Pancreas (tissue), 10 donors: ENCODE results near the gene ADAMTS9. TPM values are rescaled to one million over a fixed set of nuclear protein-coding genes. Genes with fewer than 3 reads are reported as not detected.

Source experiments
- ATAC-seq, 4 donors: fragments of 200-7000 bp; cut with Tn5 transposase; one replicate each; pipeline versions ENCODE4 v1.8.0 to v1.9.1; 2020; ENCODE audit warnings: mild to moderate bottlenecking in 4 of 4, moderate library complexity in 4 of 4
- DNase-seq, 6 donors: peaks; one replicate each; pipeline ENCODE4 v3.0.0-alpha.2; 2020
- FAIRE-seq: peaks from 2 replicates; lab custom pipeline; 2012; peaks lifted over from hg19 to GRCh38; lab: Jason Lieb, UNC
- H3K27ac ChIP-seq, 4 donors: fragments of 200-600 bp; sonication (generic); 1 replicate in 3 of 4; 2 replicates in 1 of 4; pipeline versions ENCODE4 v1.5.0 to v1.8.0; 2020
- H3K27me3 ChIP-seq, 4 donors: fragments of 200-600 bp; one replicate each; pipeline ENCODE4 v1.8.0; 2021
- H3K36me3 ChIP-seq, 3 donors: fragments of 200-600 bp; sonication (generic) in 1 of 3; one replicate each; pipeline versions ENCODE4 v1.5.0 to v1.8.0; 2020 to 2021
- H3K4me1 ChIP-seq, 3 donors: fragments of 200-600 bp; one replicate each; pipeline ENCODE4 v1.8.0; 2021
- H3K4me3 ChIP-seq, 4 donors: fragments of 200-600 bp; sonication (generic) in 2 of 4; one replicate each; pipeline versions ENCODE4 v1.5.0 to v1.8.0; 2020 to 2021
- H3K9me3 ChIP-seq, 4 donors: fragments of 200-600 bp; one replicate each; pipeline ENCODE4 v1.8.0; 2021
- WGBS, 2 donors: extraction: QIAGEN DNeasy Blood & Tissue Kit; methylation state at CpG; one replicate each; pipeline ENCODE4 v1.1.7; 2013; 5-methylcytosine and 5-hydroxymethylcytosine counted together
- intact Hi-C, 3 donors: fragments of 100-400 bp; cut with DNase I; formaldehyde crosslinking; loops; one replicate each; pipeline versions ENCODE4 v1.11.1 to v1.14.2; 2022
- polyA plus RNA-seq, 2 donors: library from polyadenylated mRNA; stranded (reverse); fragments of 200-250 nt; gene quantifications; one replicate each; pipeline ENCODE4 v1.2.3, GENCODE V29; 2013
- total RNA-seq, 6 donors: library from RNA; stranded (reverse); fragmentation: NEBNext Ultra II Directional in 4 of 6; extraction: Animal tissue kit (Norgen Biotek cat#: 25700) in 4 of 6; gene quantifications; one replicate each; pipeline versions ENCODE4 v1.2.1 to v1.2.4, GENCODE V29; 2021 to 2023
- TF ChIP-seq, protein P1 (sequence below), 4 donors: fragments of 200-600 bp; sonication (generic) in 3 of 4; IDR thresholded peaks; one replicate each; pipeline versions ENCODE4 v1.5.0 to v1.8.0; 2021; ENCODE audit warnings: antibody characterized with exemption in 4 of 4
- donor health status: healthy with polysubstance abuse.
- donor health status: DM: no; HTN: no; CAD: no; lungs with moderate emphysema.
- donor health status: DM: no; HTN: no; CAD: no.
- donor health status: control.
- donor health status: control.
- donor health status: Bipolar disorder and iron deficiency.
- donor health status: DM: yes; HTN: yes; CAD: no.
- donor health status: DM: no; HTN: no; CAD: no.
- donor health status: DM: no; HTN: no; CAD: no.
- donor health status: DM: yes; HTN: yes; CAD: no.

ADAMTS9 gene
- total and polyA plus RNA-seq, 8 donors: 11.4 to 34.7 (median 16.2) TPM

GRCh38 chr3:64685800-64686445, 1.9 kb downstream of the ADAMTS9 start:
- ATAC-seq: peak; percentile 78 to 86 (median 85)
- Histone ChIP-seq H3K27me3 (no peaks in the 10 kb centered on the region), H3K36me3 (no peaks in the 10 kb centered on the region), H3K27ac (peak overlapping the region; percentile 45 to 88 (median 80)), H3K4me3 (peak overlapping the region; percentile 31 to 53 (median 42)), H3K9me3 (no peaks in the 10 kb centered on the region), H3K4me1 (no peaks in the 10 kb centered on the region)
- TF ChIP-seq, protein P1, sequence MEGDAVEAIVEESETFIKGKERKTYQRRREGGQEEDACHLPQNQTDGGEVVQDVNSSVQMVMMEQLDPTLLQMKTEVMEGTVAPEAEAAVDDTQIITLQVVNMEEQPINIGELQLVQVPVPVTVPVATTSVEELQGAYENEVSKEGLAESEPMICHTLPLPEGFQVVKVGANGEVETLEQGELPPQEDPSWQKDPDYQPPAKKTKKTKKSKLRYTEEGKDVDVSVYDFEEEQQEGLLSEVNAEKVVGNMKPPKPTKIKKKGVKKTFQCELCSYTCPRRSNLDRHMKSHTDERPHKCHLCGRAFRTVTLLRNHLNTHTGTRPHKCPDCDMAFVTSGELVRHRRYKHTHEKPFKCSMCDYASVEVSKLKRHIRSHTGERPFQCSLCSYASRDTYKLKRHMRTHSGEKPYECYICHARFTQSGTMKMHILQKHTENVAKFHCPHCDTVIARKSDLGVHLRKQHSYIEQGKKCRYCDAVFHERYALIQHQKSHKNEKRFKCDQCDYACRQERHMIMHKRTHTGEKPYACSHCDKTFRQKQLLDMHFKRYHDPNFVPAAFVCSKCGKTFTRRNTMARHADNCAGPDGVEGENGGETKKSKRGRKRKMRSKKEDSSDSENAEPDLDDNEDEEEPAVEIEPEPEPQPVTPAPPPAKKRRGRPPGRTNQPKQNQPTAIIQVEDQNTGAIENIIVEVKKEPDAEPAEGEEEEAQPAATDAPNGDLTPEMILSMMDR (IDR thresholded peaks at IDR 0.05): no peak
- peak; percentile 71 to 88 (median 80) for DNase-seq
- WGBS, 2 donors: 1% methylated on average over 42 of the region's 42 CpGs
- intact Hi-C loops: no loop called here
- no peak for FAIRE-seq

GRCh38 chr3:64685331-64685799, 2.4 kb downstream of the ADAMTS9 start:
- Histone ChIP-seq H3K4me1 (no peaks in the 10 kb centered on the region), H3K9me3 (no peaks in the 10 kb centered on the region), H3K36me3 (no peaks in the 10 kb centered on the region), H3K27me3 (no peaks in the 10 kb centered on the region), H3K4me3 (peak overlapping the region; percentile 31 to 53 (median 42)), H3K27ac (peak overlapping the region; percentile 45 to 88 (median 80))
- 1% methylated on average over 32 of the region's 32 CpGs for WGBS, 2 donors
- no peak for FAIRE-seq
- peak in 2 of 4 donors; percentile 2 to 6 for ATAC-seq
- intact Hi-C loops: no loop called here
- peak in 2 of 6 donors; percentile 22 to 31 for DNase-seq
- TF ChIP-seq, protein P1 (IDR thresholded peaks at IDR 0.05): no peak

DNA sequence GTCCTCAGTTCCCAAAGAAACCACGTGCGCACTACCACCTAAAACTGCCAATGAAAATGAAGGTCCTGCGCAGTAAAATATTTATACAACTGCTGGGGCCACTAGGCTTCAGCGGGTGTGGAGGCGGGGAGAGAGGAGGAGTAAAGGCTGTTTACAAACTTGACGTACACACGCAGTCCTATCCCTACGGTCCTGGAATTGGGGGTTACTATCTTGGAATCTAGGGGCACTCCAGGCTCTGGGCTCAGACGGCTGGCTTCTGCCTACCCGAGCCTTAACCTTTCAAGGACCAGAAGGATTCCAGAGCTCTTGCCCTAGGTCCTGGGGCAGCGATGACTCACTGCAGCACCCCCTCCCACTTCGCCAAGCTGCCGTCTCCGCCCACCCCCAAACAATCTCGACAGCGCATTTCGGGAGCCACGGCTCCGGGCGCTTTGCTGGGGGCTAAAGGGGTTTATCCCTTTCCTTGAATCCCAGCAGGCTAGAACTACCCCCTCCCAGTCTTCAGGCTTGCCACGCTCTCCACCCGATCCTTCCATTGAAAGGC, 3.0 kb downstream of the ADAMTS9 start:
- TF ChIP-seq, protein P1 (IDR thresholded peaks at IDR 0.05): no peak
- H3K27ac ChIP-seq: peak overlapping the region; percentile 45 to 88 (median 80)
- H3K9me3 ChIP-seq: no peaks in the 10 kb centered on the region
- no peaks in the 10 kb centered on the region for H3K27me3 ChIP-seq
- intact Hi-C loops: no loop called here
- 4 to 5% methylated on average over 22 of the region's 22 CpGs for WGBS, 2 donors
- no peaks in the 10 kb centered on the region for H3K36me3 ChIP-seq
- no peaks in the 10 kb centered on the region for H3K4me1 ChIP-seq
- peak overlapping the region; percentile 31 to 53 (median 42) for H3K4me3 ChIP-seq
- peak in 5 of 6 donors; percentile 20 to 41 (median 34) for DNase-seq
- ATAC-seq: peak; percentile 11 to 27 (median 18)
- no peak for FAIRE-seq

DNA sequence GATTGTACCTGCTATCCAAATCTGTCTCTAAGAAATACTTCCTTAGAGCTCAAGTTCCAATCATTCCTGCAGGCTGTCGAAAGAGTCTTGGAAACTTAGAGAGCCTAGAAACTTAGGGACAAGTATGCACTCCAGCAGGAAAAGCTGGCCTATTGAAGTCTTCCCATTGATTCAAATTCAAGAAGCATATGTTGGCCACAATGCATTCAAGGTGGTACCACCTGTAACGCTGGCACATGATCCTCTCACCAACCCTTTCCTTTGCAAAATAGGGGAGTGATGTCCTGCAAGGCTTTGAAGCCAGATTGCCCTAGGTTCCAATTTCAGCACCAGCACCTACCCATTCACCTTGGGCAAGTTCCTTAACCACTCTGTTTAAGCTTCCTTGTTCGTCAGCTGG, 6.0 kb downstream of the ADAMTS9 start:
- no peaks in the 10 kb centered on the region for H3K36me3 ChIP-seq
- FAIRE-seq (no peak), ATAC-seq (no peak), DNase-seq (no peak)
- intact Hi-C loops: no loop called here
- H3K27me3 ChIP-seq: no peaks in the 10 kb centered on the region
- WGBS, 2 donors: 54 to 61% methylated on average over 3 of the region's 3 CpGs
- TF ChIP-seq, protein P1 (IDR thresholded peaks at IDR 0.05): no peak
- H3K4me3 ChIP-seq: no peak overlapping the region
- no peaks in the 10 kb centered on the region for H3K4me1 ChIP-seq
- H3K27ac ChIP-seq: no peak overlapping the region
- no peaks in the 10 kb centered on the region for H3K9me3 ChIP-seq

GRCh38 chr3:64681015-64681414, 6.8 kb downstream of the ADAMTS9 start:
- TF ChIP-seq, protein P1 (IDR thresholded peaks at IDR 0.05): no peak
- ATAC-seq: no peak
- intact Hi-C loops: no loop called here
- Histone ChIP-seq H3K9me3 (no peaks in the 10 kb centered on the region), H3K27me3 (no peaks in the 10 kb centered on the region), H3K4me1 (no peaks in the 10 kb centered on the region), H3K27ac (no peak overlapping the region), H3K36me3 (no peaks in the 10 kb centered on the region), H3K4me3 (no peak overlapping the region)
- no peak for FAIRE-seq
- WGBS, 2 donors: 80 to 81% methylated on average over 5 of the region's 5 CpGs
- no peak for DNase-seq
